ENCODE measurements around the gene RNLS. TPM values are rescaled to one million over a fixed set of nuclear protein-coding genes. Genes with fewer than 3 reads are reported as not detected.

RNLS gene
- total and polyA plus RNA-seq, 2 of the 4 experiments (the other 2 are of a cell fraction): 4.5 to 7.0 TPM

DNA sequence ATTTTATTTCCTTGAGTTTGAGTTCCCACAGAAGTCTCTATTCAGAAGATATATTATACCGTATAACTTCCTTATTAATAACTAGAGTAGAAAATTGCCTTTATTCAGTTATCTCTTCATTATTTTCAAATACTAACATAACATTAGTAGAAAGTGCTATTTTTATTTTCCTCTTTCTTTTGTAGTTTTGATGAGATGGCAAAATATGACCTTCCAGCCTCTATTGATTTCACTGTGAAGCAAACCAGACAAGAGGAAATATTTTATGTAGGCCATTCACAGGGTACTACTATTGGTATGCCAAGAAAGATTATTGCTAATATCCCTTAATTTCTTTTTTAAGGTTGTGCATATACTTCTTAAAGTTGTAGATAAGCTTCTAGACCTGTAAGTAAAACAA is 11.4 kb upstream of the RNLS start:
- no peak overlapping the region for H2AFZ ChIP-seq (replicated peaks; ENCODE audit: low read length, poor library complexity)
- no peak overlapping the region for H2BK5ac ChIP-seq (ENCODE audit: low read depth, low read length, poor library complexity, severe bottlenecking)
- no TSS peak for BruUV-seq (replicated peaks)
- no peak overlapping the region for H3K9ac ChIP-seq (ENCODE audit: low read depth, low read length)
- intact Hi-C loops (cut with micrococcal nuclease) (loop anchor here (10.0 kb wide), 1 partner anchor 120 kb away; no protein-coding TSS in a partner anchor), in situ Hi-C loops (cut with MboI; ENCODE audit: low sequenced_read_pairs) (no loop called here), dilution Hi-C loops (cut with HindIII; ENCODE audit: low sequenced_read_pairs, unreplicated experiment) (no loop called here)
- no peak overlapping the region for H2BK20ac ChIP-seq (ENCODE audit: low read depth, low read length)
- no peaks in the 10 kb centered on the region for H3K4me1 ChIP-seq (ENCODE audit: control insufficient read depth, insufficient read depth, low read length)
- ChIA-PET CTCF (interaction anchor here (3.3 kb wide), 1 partner anchor 12 kb away, joined by 13 read pairs; the partner anchor contains the start of gene RNLS), POLR2A (ENCODE audit: unreplicated experiment) (no interaction called here)
- H3K14ac ChIP-seq (replicated peaks; ENCODE audit: low read depth, low read length): no peak overlapping the region
- H3K36me3 ChIP-seq (ENCODE audit: control insufficient read depth, insufficient read depth, low read length): no peaks in the 10 kb centered on the region
- H3K23ac ChIP-seq (ENCODE audit: low read depth, low read length): no peak overlapping the region
- no peak overlapping the region for H4K5ac ChIP-seq (ENCODE audit: low read depth, low read length)
- no peaks in the 10 kb centered on the region for H3K79me1 ChIP-seq (ENCODE audit: low read depth in 1 of 2, low read length in 2 of 2)
- no peak overlapping the region for H3K27ac ChIP-seq (ENCODE audit: insufficient read depth, low read length)
- WGBS, 2 experiments (ENCODE audit: extremely low coverage in 2 of 2, insufficient read length in 1 of 2): no CpG with 5 or more reads among the region's 1 CpG
- no peak overlapping the region for H3K18ac ChIP-seq (ENCODE audit: low read depth, low read length)
- H3K27me3 ChIP-seq (ENCODE audit: control insufficient read depth, insufficient read depth, low read length): no peaks in the 10 kb centered on the region
- H4K8ac ChIP-seq (ENCODE audit: low read depth in 2 of 2, low read length in 2 of 2): no peak overlapping the region
- TF ChIP-seq POLR2A (IDR thresholded peaks at IDR 0.05; ENCODE audit: low read depth, low read length) (no peak), MAFK (IDR thresholded peaks at IDR 0.05; ENCODE audit: low read depth, low read length) (peak; percentile 46)
- H3K4ac ChIP-seq (ENCODE audit: low read depth, low read length): no peak overlapping the region
- ATAC-seq (ENCODE audit: low read depth) (no peak), DNase-seq (no peak)
- no peaks in the 10 kb centered on the region for H4K20me1 ChIP-seq (ENCODE audit: insufficient read depth, low read length)
- no peak overlapping the region for H2AK9ac ChIP-seq (replicated peaks; ENCODE audit: low read depth, low read length, poor library complexity)
- no peak overlapping the region for H4K91ac ChIP-seq (ENCODE audit: insufficient read depth, low read depth, low read length)
- no peak overlapping the region for H2AK5ac ChIP-seq (ENCODE audit: low read depth, low read length)
- H3K4me2 ChIP-seq (ENCODE audit: low read depth, low read length): no peak overlapping the region
- H3K9me3 ChIP-seq (ENCODE audit: control insufficient read depth, insufficient read depth, low read length): no peaks in the 10 kb centered on the region
- no peak overlapping the region for H2BK15ac ChIP-seq (ENCODE audit: low read depth, low read length)
- no peaks in the 10 kb centered on the region for H3K9me1 ChIP-seq (ENCODE audit: insufficient read depth, low read length)
- H3K56ac ChIP-seq (ENCODE audit: extremely low read depth, insufficient read depth, low read length): no peak overlapping the region
- H2BK120ac ChIP-seq (ENCODE audit: low read depth, low read length): no peak overlapping the region
- no peak overlapping the region for H3K4me3 ChIP-seq (ENCODE audit: insufficient read depth, low read depth, low read length)

Data from IMR-90 (cell line).